ENCODE results near the gene NRG3. TPM values are rescaled to one million over a fixed set of nuclear protein-coding genes. Genes with fewer than 3 reads are reported as not detected.

NRG3 gene
- 3.2 and 7.4 TPM in 2 replicates for total RNA-seq

GRCh38 chr10:81874875-81875466 lies at the start of gene NRG3:
Gene NRG3, plus strand, starts transcription at chr10:81875194.
- DNase-seq, result no peak

GRCh38 chr10:81828251-81828650 lies 46.7 kb upstream of the NRG3 start:
- DNase-seq, result no peak

GRCh38 chr10:81831060-81831459 lies 43.9 kb upstream of the NRG3 start:
- no peak for DNase-seq

- DNase-seq, result no peak
Observed at GRCh38 chr10:81838950-81839349, 36.0 kb upstream of the NRG3 start.

DNA sequence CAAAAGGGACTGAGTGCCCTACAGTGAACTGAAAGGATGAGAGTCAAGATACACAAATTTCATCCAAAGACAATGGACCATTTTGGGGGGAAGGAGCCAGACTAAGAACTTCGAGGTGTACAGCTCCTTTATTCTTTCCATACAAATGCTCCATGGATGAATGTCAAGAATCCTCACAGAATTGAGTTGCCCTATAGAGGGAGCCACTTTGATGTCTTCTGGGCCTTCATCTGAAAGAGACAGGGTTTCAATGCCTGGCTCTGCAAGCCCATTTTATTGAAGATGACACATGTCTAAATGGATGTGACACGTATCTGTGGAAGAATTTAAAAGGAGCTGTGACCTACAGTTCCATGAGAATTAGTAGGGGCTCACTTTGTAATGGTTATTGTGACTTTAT lies 32.0 kb upstream of the NRG3 start:
- DNase-seq, result no peak

- no peak for DNase-seq
Observed at GRCh38 chr10:81847675-81848074, 27.3 kb upstream of the NRG3 start.

DNA sequence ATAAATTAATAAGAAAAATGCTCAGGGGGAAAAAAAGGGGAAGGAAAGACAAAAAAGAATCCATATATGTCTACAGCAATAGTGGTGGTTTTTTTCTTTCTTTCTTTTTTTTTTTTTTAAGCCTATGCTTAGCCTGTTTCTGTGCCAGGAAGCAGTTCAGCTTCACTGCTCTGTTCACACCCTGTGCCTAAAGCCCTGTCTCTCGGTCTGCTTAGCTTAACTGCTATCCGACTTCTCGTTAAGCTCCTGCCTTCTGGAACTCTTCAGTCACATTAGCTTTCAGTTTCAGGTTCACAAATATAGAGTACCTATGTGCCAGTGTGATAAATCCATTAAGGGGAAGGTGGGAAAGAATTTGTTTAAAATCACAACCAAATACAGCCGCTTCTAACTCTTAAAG lies 26.5 kb upstream of the NRG3 start:
- no peak for DNase-seq

DNA sequence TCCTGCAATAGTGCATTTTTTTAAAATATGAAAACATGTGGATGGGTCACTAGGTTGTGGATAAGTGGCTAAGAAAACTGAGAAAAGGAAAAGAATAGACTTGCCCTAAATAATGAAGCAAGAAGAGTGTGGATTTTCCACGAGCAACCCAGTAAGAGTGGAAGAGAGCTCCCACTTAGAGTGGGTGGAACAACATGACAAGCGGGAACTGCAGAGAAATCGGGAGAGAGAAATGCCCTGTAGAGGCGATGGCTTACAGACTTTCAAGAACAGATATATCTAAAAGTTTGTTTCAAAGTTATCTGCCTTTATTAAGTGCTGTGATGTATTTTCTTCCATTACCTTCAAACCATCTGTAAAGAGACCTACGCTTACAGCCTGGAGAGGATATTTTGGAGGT lies 26.1 kb upstream of the NRG3 start:
- no peak for DNase-seq

GRCh38 chr10:81862596-81862995 lies 12.4 kb upstream of the NRG3 start:
- DNase-seq, result no peak

DNA sequence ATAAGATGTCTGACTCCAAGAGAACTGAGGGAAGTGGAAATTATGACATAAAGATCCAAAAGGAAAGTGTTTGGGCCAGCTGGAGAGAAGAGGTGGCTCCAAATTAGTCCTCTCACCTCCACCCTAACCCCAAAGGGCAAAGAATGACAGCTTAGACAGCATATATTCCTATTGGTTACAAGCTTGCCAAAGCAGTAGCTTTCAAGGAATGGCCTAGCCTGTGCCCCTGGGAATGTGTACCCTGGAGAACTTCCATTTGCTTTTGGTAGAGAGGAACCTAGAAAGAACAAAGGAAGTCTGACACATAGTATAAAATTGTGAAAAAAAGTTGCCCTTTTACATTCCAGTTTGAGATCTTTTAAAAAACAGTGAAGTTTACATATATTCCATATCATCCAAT lies 11.2 kb upstream of the NRG3 start:
- DNase-seq, result no peak

- DNase-seq, result no peak
Observed at GRCh38 chr10:81865581-81865980, 9.4 kb upstream of the NRG3 start.

DNA sequence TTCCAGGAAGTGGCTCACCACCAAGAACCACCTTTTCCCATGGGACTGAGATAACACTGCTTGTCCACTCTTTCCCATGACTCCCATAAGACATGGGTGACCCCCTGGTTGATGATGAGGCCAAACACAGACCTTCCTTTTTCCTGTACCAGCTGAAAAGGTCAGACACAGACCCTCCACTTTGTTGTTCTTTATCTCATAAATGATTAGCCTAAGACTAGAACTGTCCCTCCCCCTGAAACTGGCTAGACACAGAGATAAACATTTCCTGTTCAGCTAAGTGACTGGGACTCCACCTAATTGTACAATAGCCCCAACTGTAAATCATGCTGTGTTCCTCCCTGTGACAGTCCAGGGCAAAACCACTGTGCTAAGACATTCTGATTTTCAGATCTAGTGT lies 8.2 kb upstream of the NRG3 start:
- DNase-seq, result no peak

GRCh38 chr10:81870472-81870871 lies 4.5 kb upstream of the NRG3 start:
- no peak for DNase-seq

DNA sequence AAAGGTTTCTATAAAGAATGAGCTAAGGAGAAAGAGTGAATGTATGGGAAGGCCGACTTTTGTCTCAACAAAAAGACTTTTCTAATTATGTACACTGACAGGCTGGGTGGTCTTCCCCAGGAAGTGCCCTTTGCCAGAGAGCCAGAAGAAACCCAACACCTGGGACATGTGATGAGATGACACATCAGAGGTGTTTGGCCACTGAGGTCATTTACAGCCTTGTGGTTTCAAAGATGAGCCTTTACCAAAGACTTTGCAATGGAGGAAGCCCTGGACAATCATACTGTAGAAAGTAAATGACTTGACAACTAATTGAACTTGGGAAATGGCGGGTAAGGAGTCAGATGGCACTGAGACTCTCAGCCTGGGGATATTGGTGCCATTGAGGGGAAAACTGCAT lies 3.4 kb upstream of the NRG3 start:
- no peak for DNase-seq

DNA sequence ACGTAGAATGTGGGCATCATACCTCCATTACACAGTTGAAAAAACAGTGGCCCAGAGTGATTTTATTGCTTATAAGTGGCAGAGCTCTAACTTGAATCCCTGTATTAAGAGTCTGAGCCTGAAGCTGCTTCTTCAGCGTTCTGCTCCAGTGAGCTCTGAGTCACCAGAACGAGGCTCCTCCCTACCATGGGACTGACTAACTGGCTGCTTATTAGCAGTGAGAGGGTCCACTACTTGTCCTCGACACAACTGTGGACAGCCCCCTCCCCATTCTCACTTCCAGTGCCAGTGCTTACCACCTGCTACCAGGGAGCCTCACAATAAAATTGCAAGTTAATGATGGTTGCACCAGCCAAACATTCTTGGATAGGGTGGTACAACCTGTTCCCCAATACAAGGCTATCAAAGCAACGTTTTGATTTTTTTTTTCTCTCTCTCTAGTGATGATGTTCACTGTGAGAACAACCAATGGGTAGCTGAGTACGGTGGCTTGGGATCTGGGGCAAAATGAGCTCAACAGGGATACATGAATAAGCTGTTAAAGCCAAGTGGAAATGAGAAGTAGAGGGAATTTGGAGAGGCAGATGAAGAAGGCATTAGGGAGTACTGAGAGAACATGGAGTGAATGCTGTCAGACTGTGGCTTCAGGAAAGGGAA lies 2.7 kb upstream of the NRG3 start:
- no peak for DNase-seq

DNA sequence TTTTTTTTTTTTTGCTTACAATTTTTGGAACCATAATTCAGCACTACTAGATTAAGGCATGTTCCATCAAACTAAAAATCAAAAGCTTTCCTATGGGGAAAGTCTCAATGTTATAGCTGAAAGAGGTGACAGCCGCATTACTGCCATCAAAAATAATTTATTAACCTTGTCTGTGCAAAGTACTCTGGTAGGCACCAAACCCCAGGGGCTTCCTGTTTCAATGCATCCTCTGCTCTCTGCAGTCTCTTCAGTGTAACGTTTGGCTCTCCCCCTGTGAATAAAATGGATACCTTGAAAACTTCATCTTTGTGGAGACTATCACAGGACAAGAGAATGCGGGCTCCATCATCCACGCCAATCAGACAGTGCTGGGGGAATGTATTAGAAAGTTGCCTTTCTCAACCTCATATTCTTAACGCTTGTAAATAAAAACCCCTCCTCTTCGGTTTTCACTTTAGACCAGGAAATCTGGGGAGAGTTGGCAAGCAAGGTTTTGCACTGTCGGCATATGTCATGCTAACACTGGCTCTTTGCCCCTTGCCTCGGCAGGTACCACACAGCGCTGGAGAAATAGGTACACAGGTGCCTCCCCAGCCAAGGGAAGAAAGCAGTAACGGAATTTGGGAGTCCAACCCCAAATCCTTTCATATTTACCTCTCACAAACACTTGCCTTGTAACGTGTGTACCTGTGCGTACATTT lies 1.6 kb upstream of the NRG3 start:
- DNase-seq, result no peak

GRCh38 chr10:81873932-81874816 lies 820 bp upstream of the NRG3 start:
- DNase-seq, result peak; percentile 22

GRCh38 chr10:81875467-81876252 lies 666 bp downstream of the NRG3 start:
- no peak for DNase-seq

- DNase-seq, result no peak
Observed at GRCh38 chr10:81876253-81877077, 1.5 kb downstream of the NRG3 start.

DNA sequence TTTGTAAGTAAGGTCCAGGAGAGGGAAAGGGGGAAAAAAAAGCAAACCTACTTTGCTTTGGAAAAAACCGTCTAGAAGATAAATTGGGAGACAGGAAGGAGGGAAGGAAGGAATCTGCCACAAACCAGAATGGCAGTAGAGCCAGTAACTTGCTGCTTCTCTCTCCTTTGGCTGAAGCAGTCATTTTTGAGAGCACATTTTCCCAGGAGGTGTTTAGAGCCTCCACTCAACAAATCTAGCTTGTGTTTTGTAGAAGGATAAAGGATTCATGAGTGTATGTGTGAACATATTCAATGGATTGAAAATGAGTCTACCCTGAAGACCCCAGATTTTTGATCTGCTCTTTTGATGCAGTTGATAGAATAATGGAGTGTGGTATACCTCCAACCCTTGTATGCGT lies 2.6 kb downstream of the NRG3 start:
- no peak for DNase-seq

- DNase-seq, result no peak
Observed at GRCh38 chr10:81882011-81882410, 7.0 kb downstream of the NRG3 start.
